Caco-2 (cell line): Measurements from ENCODE around the gene SH3GL2. TPM values are rescaled to one million over a fixed set of nuclear protein-coding genes. Genes with fewer than 3 reads are reported as not detected.
"Not testable (repeated sequence)": the region's sequence is repeated elsewhere in the genome, so short reads cannot be mapped to it uniquely, and the experiment has no call there.

ENCODE experiments used
- BruUV-seq: library from RNA; stranded (reverse); fragments of 400-500 nt; replicated peaks from 2 replicates; lab custom pipeline; 2021; lab: Mats Ljungman, UMichigan
- CTCF ChIA-PET: fragments of 300-600 bp; sonication (Branson Sonifier 250); formaldehyde crosslinking; loops from one replicate; lab custom pipeline; 2022; ENCODE audit warnings: antibody characterized with exemption; lab: Charles Lee
- POLR2A ChIA-PET: fragments of 300-600 bp; sonication (Branson Sonifier 250); formaldehyde crosslinking; loops from one replicate; lab custom pipeline; 2022; ENCODE audit warnings: antibody characterized with exemption; lab: Charles Lee
- DNase-seq, 2 experiments: peaks; one replicate each; pipeline versions ENCODE4 v3.0.0 to v3.0.0-alpha.2; 2020 to 2022
- H3K27me3 ChIP-seq: replicated peaks from 2 replicates; pipeline ENCODE4 v1.6.0; 2011; ENCODE audit warnings: low read length; ENCODE audit not compliant: control insufficient read depth, insufficient read depth
- H3K36me3 ChIP-seq: 2 replicates; pipeline ENCODE4 v1.5.1; 2011; ENCODE audit warnings: low read length; ENCODE audit not compliant: control insufficient read depth, insufficient read depth
- H3K4me1 ChIP-seq: fragments of 250-450 bp; sonication (Bioruptor Pico); 2 replicates; pipeline ENCODE4 v1.5.1; 2020; ENCODE audit warnings: mild to moderate bottlenecking
- H3K4me3 ChIP-seq: 2 replicates; pipeline ENCODE4 v1.5.1; 2011; ENCODE audit warnings: low read depth, mild to moderate bottlenecking, control low read depth, low read length
- H3K9me3 ChIP-seq: fragments of 250-450 bp; sonication (Bioruptor Pico); 2 replicates; pipeline ENCODE4 v1.5.1; 2020; ENCODE audit warnings: mild to moderate bottlenecking, moderate library complexity
- H3K27ac Mint-ChIP-seq: one replicate; pipeline ENCODE4 v1.8.0; 2022; ENCODE audit warnings: mixed read lengths; ENCODE audit not compliant: unreplicated experiment
- H3K27me3 Mint-ChIP-seq: one replicate; pipeline ENCODE4 v1.8.0; 2022; ENCODE audit warnings: mixed read lengths; ENCODE audit not compliant: insufficient read depth, unreplicated experiment
- H3K36me3 Mint-ChIP-seq: one replicate; pipeline ENCODE4 v1.8.0; 2022; ENCODE audit warnings: mild to moderate bottlenecking, mixed read lengths; ENCODE audit not compliant: insufficient read depth, unreplicated experiment
- H3K4me1 Mint-ChIP-seq: one replicate; pipeline ENCODE4 v1.8.0; 2022; ENCODE audit warnings: low read depth, mixed read lengths; ENCODE audit not compliant: unreplicated experiment
- H3K4me3 Mint-ChIP-seq: one replicate; pipeline ENCODE4 v1.8.0; 2022; ENCODE audit warnings: mild to moderate bottlenecking, moderate library complexity, mixed read lengths; ENCODE audit not compliant: unreplicated experiment
- H3K9me3 Mint-ChIP-seq: one replicate; pipeline ENCODE4 v1.8.0; 2022; ENCODE audit warnings: mixed read lengths; ENCODE audit not compliant: unreplicated experiment
- intact Hi-C: fragments of 100-400 bp; cut with micrococcal nuclease; formaldehyde crosslinking; loops from one replicate; pipeline ENCODE4 v1.10.0; 2022; ENCODE audit not compliant: unreplicated experiment
- total RNA-seq: library from RNA; stranded (reverse); gene quantifications from 2 replicates; pipeline ENCODE4 v1.2.3, GENCODE V29; 2022
- TF ChIP-seq, protein P1 (sequence below), 2 experiments: fragments of 200-600 bp in 1 of 2; IDR thresholded peaks; 1 replicate in 1 of 2; 2 replicates in 1 of 2; pipeline versions ENCODE4 v1.5.1 to v1.8.0; 2011 to 2022; ENCODE audit warnings: antibody characterized with exemption in 1 of 2, control low read depth in 1 of 2, inconsistent platforms in 1 of 2, low read depth in 1 of 2, low read length in 1 of 2, mild to moderate bottlenecking in 1 of 2, moderate library complexity in 1 of 2; ENCODE audit not compliant: insufficient read depth in 1 of 2, severe bottlenecking in 1 of 2, unreplicated experiment in 1 of 2

The SH3GL2 gene
- total RNA-seq, 1 experiment from 2014 or later = not detected

- ChIA-PET POLR2A (no interaction called here), CTCF (no interaction called here)
- Histone ChIP-seq H3K27me3 (no peaks in the 10 kb centered on the region), H3K9me3 (no peaks in the 10 kb centered on the region), H3K4me3 (no peak overlapping the region), H3K4me1 (no peaks in the 10 kb centered on the region), H3K36me3 (no peaks in the 10 kb centered on the region)
- Mint-ChIP-seq H3K27me3 (no peaks in the 10 kb centered on the region), H3K9me3 (no peaks in the 10 kb centered on the region), H3K36me3 (no peaks in the 10 kb centered on the region), H3K27ac (no peak overlapping the region), H3K4me3 (no peak overlapping the region), H3K4me1 (no peaks in the 10 kb centered on the region)
- no peak for DNase-seq
- TF ChIP-seq, protein P1, sequence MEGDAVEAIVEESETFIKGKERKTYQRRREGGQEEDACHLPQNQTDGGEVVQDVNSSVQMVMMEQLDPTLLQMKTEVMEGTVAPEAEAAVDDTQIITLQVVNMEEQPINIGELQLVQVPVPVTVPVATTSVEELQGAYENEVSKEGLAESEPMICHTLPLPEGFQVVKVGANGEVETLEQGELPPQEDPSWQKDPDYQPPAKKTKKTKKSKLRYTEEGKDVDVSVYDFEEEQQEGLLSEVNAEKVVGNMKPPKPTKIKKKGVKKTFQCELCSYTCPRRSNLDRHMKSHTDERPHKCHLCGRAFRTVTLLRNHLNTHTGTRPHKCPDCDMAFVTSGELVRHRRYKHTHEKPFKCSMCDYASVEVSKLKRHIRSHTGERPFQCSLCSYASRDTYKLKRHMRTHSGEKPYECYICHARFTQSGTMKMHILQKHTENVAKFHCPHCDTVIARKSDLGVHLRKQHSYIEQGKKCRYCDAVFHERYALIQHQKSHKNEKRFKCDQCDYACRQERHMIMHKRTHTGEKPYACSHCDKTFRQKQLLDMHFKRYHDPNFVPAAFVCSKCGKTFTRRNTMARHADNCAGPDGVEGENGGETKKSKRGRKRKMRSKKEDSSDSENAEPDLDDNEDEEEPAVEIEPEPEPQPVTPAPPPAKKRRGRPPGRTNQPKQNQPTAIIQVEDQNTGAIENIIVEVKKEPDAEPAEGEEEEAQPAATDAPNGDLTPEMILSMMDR (IDR thresholded peaks at IDR 0.05; ENCODE audit: insufficient read depth in 1 of 2, low read depth in 1 of 2, low read length in 1 of 2, severe bottlenecking in 1 of 2, unreplicated experiment in 1 of 2) = no peak
- intact Hi-C loops = no loop called here
- no TSS peak for BruUV-seq
These were observed 181.4 kb downstream of the SH3GL2 start for GRCh38 chr9:17760250-17760649.

- Mint-ChIP-seq H3K4me3 (no peak overlapping the region), H3K36me3 (no peaks in the 10 kb centered on the region), H3K4me1 (no peaks in the 10 kb centered on the region), H3K27me3 (no peaks in the 10 kb centered on the region), H3K9me3 (no peaks in the 10 kb centered on the region), H3K27ac (no peak overlapping the region)
- ChIA-PET CTCF (no interaction called here), POLR2A (no interaction called here)
- H3K4me3 ChIP-seq = no peak overlapping the region
- TF ChIP-seq, protein P1 (IDR thresholded peaks at IDR 0.05; ENCODE audit: insufficient read depth in 1 of 2, low read depth in 1 of 2, low read length in 1 of 2, severe bottlenecking in 1 of 2, unreplicated experiment in 1 of 2) = no peak
- BruUV-seq = no TSS peak
- intact Hi-C loops = no loop called here
- DNase-seq = no peak
- no peaks in the 10 kb centered on the region for H3K27me3 ChIP-seq
- H3K9me3 ChIP-seq = no peaks in the 10 kb centered on the region
- H3K36me3 ChIP-seq = no peaks in the 10 kb centered on the region
- H3K4me1 ChIP-seq = no peaks in the 10 kb centered on the region
These were observed 183.3 kb downstream of the SH3GL2 start for GRCh38 chr9:17761984-17762676.

- no peaks in the 10 kb centered on the region for H3K27me3 ChIP-seq
- no TSS peak for BruUV-seq
- Mint-ChIP-seq H3K27ac (no peak overlapping the region), H3K9me3 (no peaks in the 10 kb centered on the region), H3K4me3 (no peak overlapping the region), H3K36me3 (no peaks in the 10 kb centered on the region), H3K4me1 (no peaks in the 10 kb centered on the region), H3K27me3 (peaks cover 2% of the 10 kb centered on the region)
- ChIA-PET CTCF (no interaction called here), POLR2A (no interaction called here)
- H3K36me3 ChIP-seq = no peaks in the 10 kb centered on the region
- intact Hi-C loops = no loop called here
- no peak for DNase-seq
- H3K4me1 ChIP-seq = no peaks in the 10 kb centered on the region
- TF ChIP-seq, protein P1 (IDR thresholded peaks at IDR 0.05; ENCODE audit: insufficient read depth in 1 of 2, low read depth in 1 of 2, low read length in 1 of 2, severe bottlenecking in 1 of 2, unreplicated experiment in 1 of 2) = no peak
- no peaks in the 10 kb centered on the region for H3K9me3 ChIP-seq
- no peak overlapping the region for H3K4me3 ChIP-seq
These were observed 185.4 kb downstream of the SH3GL2 start for GRCh38 chr9:17764306-17764705.

DNA sequence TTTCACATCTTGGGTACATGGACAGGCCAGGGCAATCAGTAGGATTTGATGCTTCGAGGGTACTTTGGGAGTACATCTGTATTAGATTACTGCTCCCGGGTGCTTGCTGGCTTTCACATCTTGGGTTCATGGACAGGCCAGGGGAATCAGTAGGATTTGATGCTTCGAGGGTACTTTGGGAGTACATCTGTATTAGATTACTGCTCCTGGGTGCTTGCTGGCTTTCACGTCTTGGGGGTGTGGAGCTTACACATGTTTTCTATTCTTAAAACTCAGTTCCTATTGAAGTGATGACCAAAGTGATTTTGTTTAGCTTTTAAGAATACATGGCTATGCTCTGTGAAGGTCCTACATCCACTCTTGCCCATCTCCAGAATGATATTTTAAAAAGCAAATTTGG is 186.3 kb downstream of the SH3GL2 start:
- BruUV-seq, POLR2A ChIA-PET, H3K27me3 Mint-ChIP-seq, H3K4me1 ChIP-seq, H3K27ac Mint-ChIP-seq, CTCF ChIA-PET, H3K36me3 Mint-ChIP-seq, H3K27me3 ChIP-seq, H3K36me3 ChIP-seq, H3K9me3 Mint-ChIP-seq, intact Hi-C loops, H3K4me1 Mint-ChIP-seq, H3K4me3 Mint-ChIP-seq, H3K9me3 ChIP-seq, H3K4me3 ChIP-seq, DNase-seq: not testable (repeated sequence)
